HG03039 (cell line): ENCODE data around the gene GPSM1.
"Not testable (repeated sequence)": the region's sequence is repeated elsewhere in the genome, so short reads cannot be mapped to it uniquely, and the experiment has no call there.

Source experiments
- ATAC-seq: cut with Tn5 transposase; IDR thresholded peaks from one replicate; pipeline ENCODE4 v1.9.1; 2021; ENCODE audit warnings: mild to moderate bottlenecking, moderate library complexity; ENCODE audit not compliant: unreplicated experiment

The GPSM1 gene

DNA sequence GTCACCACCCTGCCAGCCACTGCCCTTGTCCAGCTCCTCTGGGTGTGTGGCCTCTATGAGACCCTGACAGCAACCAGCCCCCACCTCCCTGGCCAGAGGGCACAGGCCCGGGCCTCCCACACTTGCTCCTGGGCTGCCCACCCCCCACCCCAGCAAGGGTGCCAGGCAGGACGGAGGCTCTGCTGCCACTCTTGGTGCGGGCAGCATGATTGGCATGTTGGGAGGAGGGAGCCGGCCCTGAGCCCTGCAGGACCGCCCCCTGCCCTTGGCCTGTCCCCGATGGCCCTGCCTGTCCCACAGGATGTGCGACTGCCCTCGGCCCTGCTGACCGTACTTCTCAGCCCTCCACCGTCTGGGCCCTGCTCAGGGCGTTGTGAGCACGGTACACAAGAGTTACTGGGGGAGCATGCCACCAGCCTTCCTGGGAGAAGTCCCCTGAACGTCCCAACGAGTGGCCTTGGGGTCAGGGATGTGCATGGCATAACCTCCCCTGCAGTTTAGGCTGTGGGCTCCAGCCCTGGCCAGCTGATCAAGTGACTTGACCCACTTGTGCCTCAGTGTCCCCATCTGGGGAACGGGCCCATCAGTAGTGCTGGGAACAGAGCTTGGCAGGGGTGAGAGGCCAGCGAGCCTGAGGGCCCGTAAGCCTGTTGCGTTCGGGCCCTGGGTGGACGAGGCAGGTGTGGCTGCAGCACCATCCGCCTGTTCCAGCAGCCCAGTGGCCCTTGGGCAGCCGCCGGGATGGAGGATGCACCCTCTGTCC lies 16.0 kb downstream of the GPSM1 start:
- no peak for ATAC-seq

DNA sequence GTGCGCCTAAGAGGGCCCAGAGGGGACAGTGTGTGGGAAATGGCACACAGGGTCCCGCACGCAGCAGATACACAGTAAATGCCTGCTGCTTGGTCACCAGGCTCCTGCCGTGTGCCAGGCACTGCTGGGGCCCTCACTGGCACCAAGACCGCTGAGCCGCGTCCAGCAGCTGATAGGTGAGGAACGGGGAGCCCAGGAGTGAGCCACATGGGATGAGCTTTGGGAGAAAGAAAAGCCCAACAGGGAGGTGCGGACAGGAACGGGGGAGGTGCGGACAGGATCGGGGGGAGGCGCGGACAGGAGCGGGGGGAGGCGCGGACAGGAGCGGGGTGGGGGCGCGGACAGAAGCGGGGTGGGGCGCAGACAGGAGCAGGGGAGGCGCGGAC lies 16.5 kb downstream of the GPSM1 start:
- no peak for ATAC-seq

DNA sequence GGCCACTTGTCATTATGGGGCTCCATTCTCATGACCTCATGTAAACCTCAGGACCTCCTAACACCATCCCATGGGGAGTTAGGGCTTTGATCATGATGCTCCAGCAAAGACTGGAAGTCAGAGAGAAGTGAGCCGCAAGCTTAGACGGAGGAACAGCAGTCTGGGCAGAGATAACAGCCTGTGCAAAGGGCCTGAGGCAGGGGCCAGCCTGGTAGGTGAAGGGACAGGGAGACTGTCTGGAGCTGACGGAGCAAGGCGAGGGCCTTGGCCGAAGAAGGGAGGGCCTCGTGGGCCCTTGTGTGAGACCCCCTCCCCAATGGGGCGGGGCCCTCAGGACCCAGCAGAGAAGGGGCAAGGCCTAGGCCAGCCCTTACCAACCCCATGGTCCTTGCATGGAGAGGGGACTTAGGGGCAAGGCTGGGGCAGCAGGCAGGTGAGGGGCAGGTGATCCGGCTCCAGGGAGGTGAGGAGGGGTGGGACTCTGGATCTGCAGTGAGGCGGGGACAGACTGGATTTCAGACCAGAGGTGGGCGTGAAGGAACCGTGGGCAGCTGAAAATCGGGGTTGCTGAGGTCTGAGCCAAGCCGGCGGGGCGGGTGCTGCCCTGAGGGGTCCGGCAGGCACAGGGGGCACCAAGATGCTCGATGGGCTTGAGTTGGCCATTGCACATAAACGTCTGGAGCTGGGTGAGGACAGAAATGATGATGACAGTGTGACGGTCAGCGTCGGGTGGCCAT lies 17.4 kb downstream of the GPSM1 start:
- no peak for ATAC-seq

- ATAC-seq = no peak
These were observed 18.2 kb downstream of the GPSM1 start for GRCh38 chr9:136345281-136346156.

DNA sequence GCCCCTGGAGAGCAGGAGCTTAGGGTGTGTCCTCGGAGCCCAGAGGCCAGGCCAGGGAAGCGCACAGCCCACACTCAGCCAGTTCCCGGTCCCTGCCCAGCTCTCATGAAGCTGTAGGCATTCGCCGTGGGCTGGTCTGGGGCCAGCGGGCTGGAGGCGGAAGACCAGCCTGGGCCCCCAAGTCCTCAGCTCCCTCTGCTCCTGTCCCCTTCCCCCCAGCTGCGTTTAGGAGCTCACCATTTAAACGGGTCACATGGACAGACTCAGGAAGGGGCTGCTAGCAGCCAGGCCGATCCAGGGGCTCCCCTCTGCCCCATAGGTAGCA lies 18.8 kb downstream of the GPSM1 start:
- ATAC-seq = no peak

GRCh38 chr9:136346927-136347465 lies 19.7 kb downstream of the GPSM1 start:
- no peak for ATAC-seq

- ATAC-seq = no peak
These were observed 20.3 kb downstream of the GPSM1 start for GRCh38 chr9:136347472-136348256.

GRCh38 chr9:136348691-136349090 lies 21.4 kb downstream of the GPSM1 start:
- no peak for ATAC-seq

DNA sequence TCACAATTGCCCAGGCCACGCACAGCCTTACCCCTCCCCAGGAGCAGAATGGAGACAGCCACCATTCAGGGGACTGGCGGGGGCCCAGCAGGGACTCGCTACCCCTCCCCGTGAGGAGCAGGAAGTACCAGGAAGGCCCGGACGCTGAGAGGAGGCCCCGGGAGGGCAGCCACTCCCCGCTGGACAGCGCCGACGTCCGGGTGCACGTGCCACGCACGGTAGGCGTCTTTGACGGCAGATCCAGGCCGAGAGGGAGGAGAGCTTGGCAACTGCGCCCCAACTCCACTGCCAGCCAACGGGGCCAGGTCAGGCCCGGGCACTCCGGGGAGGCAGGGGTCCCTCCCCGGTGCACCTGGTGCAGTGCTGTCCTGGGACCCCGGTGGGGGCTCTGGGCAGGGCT lies 22.2 kb downstream of the GPSM1 start:
- ATAC-seq = no peak

- no peak for ATAC-seq
These were observed 24.0 kb downstream of the GPSM1 start for GRCh38 chr9:136351252-136351800.

- ATAC-seq = not testable (repeated sequence)
These were observed 24.5 kb downstream of the GPSM1 start for GRCh38 chr9:136351868-136352267.

GRCh38 chr9:136352682-136353081 lies 25.3 kb downstream of the GPSM1 start:
- no peak for ATAC-seq

GRCh38 chr9:136353088-136353487 lies 25.7 kb downstream of the GPSM1 start:
- ATAC-seq = no peak

GRCh38 chr9:136353757-136354488 lies 26.6 kb downstream of the GPSM1 start:
- no peak for ATAC-seq

DNA sequence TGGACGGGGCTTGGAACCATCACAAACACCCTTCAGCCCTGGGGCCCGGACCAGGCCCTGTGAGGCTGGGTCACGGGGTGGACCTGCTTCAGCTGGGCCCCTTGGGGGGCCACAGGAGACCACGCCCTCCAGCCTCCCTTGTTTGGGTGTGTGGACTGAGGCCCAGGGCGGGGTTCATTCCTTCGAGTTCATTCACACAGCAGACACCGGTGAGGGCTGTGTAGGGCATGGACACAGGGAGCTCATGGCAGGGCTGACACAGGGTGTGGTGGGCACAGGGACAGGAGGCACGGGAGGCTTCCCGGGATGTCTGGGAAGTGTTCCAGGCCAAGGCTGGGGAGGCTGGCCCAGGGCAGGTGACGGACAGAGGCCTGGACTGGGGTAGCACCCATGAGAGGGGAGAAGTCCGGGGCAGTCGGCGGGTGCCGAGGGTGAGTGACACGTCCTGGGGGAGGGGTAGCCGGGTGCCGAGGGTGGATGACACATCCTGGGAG lies 27.3 kb downstream of the GPSM1 start:
- ATAC-seq = no peak

DNA sequence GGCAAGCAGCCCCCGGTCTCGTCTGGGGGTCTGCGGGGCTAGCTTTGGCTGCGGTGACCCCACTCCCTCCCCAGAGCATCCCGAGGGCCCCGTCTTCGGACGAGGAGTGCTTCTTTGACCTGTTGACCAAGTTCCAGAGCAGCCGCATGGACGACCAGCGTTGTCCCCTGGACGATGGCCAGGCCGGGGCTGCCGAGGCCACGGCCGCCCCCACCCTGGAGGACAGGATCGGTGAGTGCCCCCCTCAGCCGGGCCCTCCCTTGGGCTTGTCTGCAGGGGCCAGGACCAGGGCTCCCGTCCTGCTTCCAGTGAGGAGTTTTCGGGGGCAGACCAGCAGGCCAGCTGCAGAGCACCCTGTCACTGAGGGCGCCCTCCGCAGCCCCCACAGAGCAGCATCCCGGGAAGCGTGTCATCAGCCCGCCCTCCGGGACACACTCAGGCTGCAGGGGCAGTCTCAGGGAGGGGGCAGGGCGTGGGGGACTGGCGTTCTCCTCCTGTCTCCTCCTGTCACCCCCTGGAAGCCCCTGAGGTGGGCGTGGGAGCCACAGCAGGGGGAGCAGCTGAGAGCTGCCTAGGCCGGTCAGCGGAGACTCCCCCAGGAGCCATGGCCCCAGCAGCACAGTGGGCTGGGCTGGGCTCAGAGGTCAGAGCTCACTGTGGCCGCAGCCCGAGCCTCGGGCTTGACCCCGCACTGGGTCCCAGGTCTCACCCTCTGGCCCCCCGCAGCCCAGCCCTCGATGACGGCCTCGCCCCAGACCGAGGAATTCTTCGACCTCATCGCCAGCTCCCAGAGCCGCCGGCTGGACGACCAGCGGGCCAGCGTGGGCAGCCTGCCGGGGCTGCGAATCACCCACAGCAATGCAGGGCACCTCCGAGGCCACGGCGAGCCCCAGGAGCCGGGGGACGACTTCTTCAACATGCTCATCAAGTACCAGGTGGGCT lies 28.5 kb downstream of the GPSM1 start:
- ATAC-seq = no peak

DNA sequence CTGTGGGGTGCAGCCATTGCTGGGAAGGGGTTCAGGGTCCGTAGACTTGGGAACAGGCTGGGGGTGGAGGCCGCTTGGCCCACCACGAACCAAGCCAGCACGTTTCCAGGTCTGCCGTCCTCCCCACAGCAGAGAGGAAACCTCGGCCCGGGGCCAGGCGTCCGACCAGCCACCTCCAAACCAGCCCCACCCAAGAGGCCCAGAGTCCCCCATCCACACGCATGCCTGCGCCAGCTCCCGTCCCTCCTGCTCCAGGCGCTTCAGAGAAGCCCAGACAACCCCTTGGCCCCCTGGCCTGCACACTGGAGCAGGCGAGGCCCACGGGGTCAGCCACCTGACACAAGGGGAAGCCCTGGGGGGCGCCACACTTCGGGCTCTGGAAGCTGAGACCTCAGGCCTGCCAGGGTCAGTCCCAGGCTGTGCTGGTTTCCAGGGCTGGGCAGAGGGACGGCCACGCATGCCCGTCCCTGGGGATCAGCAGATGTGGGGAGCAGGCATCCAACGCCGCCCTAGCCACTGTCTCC lies 29.9 kb downstream of the GPSM1 start:
- ATAC-seq = no peak

GRCh38 chr9:136358016-136358415 lies 30.7 kb downstream of the GPSM1 start:
- ATAC-seq = no peak
